Caki2 (cell line): Measurements from ENCODE around the gene PLXNA3. TPM values are rescaled to one million over a fixed set of nuclear protein-coding genes. Genes with fewer than 3 reads are reported as not detected.
"Not testable (repeated sequence)": the region's sequence is repeated elsewhere in the genome, so short reads cannot be mapped to it uniquely, and the experiment has no call there.

Experiments
- DNase-seq: peaks from one replicate; pipeline ENCODE4 v3.0.0-alpha.2; 2015; ENCODE audit warnings: low read depth
- in situ Hi-C: cut with HindIII; loops from 2 replicates; pipeline ENCODE4 v1.10.0; 2016; ENCODE audit warnings: low sequenced_read_pairs, low pct_unique_long_range_greater_than_20kb, mixed read lengths
- total RNA-seq: library from RNA; depleted of rRNA; stranded (reverse); fragments of >200 nt; shearing (Covaris generic); gene quantifications from 2 replicates; pipeline ENCODE4 v1.2.3, GENCODE V29; 2014; ENCODE audit warnings: low replicate concordance

PLXNA3 gene
- total RNA-seq, 1 experiment from 2014 or later, result 2.2 TPM

DNA sequence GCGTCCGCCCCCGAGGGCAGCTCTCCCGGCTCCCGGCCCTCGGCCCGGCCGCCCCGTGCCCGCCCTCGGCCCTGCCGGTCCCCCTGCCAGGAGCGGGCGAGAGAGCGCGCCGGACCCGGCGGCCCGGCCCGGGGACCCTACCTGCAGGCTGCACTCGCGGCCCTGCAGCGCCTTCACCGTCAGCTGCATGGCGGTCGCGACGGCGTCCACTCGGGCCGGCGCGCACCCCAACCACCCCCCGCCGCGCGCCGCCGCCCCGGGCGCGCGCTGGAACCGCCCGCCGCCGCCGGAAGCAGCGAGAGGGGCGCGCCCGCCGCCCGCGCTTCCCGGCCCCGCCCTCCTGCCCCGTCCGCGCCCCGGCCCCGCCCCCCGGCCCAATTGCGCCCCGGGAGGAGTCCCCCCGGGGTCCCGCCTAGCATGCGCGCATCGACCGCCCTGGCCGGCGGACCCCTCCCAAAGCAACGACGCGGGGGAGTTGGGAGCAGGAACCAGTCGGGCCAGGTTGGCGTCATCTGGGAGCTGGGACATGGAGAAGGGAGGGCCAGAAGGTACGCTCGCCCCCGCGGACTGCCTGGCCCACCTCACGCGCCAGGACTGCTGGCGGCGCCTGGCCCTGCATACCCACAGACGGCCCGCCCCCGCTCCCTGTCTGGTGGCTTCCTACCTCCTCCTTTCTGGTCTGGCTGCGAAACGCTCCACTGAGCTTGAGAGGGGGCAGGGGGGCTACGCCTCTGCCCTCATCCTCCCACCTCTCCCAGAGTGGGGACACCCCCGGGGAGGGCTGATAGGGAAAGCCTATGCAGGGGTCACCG, 28.5 kb downstream of the PLXNA3 start, which contains the start of gene UBL4A:
Gene UBL4A (minus strand): TSS at position 220 of the 812 bp plus-strand sequence. CDS start 31 bp downstream, at position 189.
- in situ Hi-C loops, result no loop called here
- DNase-seq, result peak; percentile 69

DNA sequence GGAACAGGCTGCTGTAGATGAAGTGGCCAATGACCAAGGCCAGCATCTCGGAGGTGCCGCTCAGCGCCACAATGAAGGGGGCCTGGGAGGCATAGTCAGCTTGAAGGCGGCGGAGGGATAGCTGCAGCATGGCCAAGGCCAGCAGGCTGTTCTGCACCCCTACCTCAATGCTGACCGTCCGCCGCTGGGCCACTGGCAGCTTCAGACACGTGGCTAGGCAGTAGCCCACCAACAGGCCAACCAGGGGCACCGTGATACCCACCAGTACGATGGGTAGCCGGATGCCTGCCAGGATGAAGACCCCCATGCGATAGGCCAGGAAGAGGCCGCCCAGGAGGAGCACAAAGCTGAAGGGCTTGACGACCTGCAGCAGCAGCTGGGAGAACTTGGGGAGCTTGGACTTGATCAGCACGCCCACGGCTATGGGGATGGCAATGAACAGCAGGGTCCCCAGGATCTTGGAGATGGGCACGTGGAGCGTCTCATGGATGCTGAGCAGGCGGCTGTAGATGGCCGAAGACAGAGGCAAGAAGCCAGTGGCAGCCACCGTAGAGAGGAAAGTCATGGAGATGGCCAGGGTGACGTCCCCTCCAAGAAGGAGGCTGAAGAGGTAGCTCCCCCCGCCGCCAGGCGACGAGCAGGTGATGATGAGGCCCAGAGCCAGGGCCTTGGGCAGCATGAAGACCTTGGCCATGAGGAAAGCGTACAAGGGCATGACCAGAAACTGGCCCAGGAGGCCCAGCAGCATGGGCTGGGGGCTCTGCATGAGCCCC, 29.6 kb downstream of the PLXNA3 start:
- DNase-seq, result no peak
- in situ Hi-C loops, result no loop called here

DNA sequence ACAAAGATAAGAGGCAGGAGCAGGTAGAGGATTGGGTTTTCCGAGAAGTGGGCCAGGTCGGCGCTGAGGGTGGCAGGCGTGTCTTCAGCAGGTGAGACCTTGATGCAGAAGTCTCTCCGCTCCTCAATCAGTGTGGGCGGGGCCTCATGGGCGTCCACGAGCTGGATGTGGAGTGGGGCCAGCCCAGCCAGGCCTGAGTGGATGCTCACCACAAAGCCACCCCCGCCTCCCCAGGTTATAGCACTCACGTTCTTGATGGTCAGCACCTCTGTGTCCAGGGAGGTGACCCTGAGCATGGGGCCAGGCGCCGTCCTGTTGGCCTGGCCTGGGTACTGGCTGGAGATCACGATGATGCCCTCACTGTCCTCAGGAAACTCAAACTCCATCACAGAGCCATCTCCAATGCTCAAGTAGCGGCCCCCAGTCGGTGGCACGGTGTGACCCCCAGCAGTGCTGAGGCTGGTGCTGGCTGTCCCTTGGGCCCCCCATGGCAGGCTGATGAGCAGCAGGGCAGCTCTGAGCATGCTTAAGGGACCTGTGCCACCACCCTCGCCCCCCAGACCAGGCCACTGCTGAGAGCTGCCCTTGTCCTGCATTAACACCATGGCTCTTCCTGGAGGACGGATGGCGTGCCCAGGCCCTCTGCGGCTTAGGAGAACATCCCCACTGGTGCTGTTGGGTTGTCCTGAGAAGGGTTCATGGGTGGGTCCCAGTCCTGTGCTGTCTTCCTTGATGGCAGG, 30.4 kb downstream of the PLXNA3 start:
- DNase-seq, result no peak
- in situ Hi-C loops, result no loop called here

DNA sequence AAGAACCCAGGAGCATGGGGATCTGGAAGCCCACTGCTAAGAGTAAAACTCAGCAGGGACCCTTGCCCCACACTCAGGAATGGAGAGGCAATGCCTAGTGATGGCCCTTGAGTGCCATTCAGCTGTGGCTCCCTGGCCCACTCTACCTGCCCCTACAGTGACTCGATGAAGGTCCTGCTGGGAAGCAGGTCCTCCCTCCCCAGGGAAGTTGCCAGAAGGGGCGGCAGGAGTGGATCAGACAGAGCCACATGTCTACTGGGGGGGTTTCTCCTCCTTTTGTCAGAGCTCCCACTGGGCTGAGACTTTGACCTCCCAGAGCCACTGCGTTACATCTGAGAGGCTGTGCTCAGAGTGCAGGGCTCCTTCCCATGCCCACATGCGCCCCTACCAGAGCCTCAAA, 31.1 kb downstream of the PLXNA3 start:
- DNase-seq, result no peak
- in situ Hi-C loops, result no loop called here

DNA sequence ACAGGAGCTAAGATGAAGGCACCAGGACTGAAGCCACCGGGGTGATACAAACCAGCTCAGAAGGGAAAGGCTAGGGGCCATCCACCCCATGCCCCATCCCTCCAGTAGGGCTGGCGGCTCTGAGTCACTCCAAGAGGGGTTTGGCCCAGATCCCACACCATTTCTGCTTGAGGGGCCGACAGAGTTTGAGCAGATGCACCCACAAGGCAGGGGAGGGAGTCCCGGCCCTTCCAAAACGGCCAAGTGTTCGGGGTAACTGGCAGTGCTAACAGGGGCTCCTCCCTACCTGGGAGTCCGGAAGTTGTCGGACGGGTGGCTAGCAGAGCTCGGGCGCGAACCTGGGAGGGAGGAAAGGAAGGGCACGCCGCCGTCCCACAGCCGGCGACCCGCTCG, 31.9 kb downstream of the PLXNA3 start:
- in situ Hi-C loops, result no loop called here
- DNase-seq, result no peak

DNA sequence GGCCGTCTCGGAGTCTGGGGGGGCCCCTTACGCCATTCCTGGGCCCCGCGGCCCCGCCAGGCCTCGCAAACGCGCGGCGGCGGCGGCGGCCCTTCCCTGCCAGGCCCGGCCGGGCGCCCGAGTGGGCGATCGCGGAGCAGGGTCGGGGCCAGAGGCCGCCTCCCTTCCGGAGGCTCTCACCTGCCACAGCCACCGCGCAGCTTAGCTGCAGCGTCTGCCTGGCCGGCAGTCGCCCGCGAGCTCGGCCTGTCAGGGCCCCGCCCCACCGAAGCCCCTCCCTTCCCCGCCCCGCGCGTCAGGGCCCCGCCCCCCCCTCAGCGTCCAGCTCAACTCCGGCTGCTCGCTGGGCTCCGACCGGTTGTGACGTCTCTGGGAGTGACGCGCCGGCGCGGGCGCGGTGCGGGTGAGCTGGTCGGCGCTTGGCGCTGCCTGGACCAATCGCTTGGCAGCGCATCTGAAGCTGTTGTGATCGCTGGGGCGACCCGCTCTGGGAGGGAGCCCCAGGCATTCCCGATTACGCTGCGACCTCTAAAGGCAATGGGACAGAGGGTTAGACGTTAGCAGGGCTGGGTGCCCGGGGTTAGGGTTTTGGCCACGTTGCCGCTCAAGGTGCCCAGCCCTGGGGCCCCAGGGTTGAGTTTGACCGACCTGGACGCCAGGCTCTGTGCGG, 32.5 kb downstream of the PLXNA3 start, which contains the start of gene SLC10A3:
Gene SLC10A3 (minus strand): TSS at position 216 of the 670 bp plus-strand sequence. CDS start 1,689 bp downstream, outside the sequence.
- DNase-seq, result peak; percentile 82
- in situ Hi-C loops, result no loop called here

DNA sequence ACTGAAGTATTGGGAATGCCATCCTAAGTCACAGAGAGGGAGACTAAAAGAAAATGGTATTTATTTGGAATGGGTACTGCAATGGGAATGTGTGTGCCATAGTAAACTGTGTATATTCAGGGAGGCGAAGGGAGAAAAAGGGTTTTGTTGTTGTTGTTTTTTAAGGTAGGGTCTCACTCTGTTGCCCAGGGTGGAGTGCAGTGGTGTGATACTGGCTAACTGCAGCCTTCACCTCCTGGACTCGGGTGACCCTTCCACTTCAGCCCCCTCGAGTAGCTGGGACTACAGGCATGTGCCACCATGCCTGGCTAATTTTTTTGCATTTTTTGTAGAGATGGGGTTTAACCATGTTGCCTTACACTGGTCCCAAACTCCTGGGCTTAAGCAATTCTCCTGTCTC, 36.6 kb downstream of the PLXNA3 start:
- in situ Hi-C loops, result no loop called here

DNA sequence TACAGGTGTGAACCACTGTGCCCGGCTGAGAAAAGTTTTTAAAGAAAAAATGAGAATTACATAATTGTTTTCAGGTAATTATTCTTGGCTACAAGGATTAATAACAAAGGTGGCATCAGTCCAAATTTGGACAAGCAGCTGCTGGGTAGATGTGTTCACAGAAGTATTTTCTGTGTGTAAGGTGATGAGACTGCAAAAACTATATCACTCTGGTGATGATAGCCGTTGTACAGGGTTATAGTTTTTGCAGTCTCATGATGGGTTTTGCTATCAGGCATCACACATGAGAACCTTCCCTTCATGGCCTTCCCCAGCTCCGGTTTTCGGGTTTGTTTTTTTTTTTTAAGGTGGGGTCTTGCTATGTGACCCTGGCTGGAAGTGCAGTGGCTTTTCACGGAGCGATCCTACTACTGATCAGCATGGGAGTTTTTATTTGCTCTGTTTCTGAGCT, 37.4 kb downstream of the PLXNA3 start:
- DNase-seq, result no peak
- in situ Hi-C loops, result no loop called here

More for the DNA sequence above, 36.6 kb downstream of the PLXNA3 start:
- DNase-seq, result no peak

DNA sequence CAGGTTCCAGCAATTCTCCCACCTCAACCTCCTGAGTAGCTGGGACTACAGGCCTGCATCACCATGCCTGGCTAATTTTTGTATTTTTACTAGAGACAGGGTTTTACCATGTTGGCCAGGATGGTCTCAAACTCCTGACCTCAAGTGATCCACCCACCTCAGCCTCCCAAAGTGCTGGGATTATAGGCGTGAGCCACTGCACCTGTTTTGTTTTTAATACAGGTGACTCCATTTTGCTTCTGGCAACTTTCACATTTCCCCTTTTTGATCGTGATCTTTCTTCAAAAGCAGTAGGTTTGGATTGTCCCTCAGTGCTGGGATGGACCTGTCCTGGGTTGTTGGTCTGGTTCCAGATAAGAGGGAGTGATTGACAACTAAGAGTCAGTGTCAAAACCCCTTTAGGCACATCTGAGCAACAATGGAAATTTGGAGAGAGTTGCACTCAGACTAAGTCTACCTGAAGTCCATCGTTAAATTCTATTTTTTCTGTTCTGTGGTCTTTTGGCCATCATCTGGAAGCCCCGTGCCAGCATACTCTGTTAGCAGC, 38.6 kb downstream of the PLXNA3 start:
- DNase-seq, in situ Hi-C loops: not testable (repeated sequence)

DNA sequence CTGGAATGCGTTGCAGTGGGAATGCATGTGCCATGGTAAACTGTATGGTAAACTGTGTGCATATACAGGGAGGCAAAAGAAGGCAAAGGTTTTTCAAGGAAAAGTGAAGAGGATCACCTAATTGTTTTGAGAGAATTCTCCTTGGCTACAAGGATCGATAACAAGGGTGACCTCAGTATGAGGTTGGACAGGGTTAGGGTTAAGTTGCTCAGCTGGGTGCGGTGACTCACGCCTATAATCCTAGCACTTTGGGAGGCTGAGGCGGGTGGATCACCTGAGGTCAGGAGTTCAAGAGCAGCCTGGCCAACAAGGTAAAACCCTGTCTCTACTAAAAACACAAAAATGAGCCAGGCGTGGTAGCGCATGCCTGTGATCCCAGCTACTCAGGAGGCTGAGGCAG, 43.3 kb downstream of the PLXNA3 start:
- DNase-seq, in situ Hi-C loops: not testable (repeated sequence)

DNA sequence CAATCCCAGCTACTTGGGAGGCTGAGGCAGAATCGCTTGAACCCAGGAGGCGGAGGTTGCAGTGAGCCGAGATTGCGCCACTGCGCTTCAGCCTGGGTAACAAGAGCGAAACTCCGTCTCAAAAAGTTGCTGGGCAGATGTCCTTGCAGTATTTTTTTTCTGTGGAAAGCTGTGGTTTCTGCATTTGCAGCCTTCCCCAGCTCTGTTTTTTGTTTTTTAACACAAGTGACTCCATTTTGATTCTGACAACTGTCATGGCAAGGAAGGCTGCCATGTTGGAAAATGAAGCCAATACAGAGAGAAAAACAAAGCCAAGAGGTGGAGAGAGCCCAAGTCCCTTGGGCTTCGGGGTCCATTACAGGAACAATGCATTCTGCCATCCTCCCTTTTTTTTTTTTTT, 44.0 kb downstream of the PLXNA3 start:
- in situ Hi-C loops, result no loop called here
- no peak for DNase-seq

DNA sequence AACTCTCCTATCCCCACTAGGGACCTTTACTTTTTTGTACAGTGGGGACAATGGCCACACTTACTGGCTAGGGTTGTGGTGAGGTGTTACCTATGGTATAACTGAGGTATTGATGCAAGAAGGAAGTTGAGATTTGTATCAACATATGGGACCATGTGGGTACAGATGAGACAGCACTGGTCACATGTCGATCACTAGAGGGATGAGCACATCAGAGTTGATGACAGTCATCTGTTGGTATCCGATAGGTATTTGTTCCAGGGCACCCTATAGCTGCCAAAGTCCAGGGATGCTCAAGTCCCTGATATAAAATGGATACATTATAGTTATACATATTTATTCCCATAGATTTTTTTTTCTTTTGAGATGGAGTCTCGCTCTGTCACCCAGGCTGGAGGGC, 44.9 kb downstream of the PLXNA3 start:
- in situ Hi-C loops, result no loop called here
- no peak for DNase-seq

DNA sequence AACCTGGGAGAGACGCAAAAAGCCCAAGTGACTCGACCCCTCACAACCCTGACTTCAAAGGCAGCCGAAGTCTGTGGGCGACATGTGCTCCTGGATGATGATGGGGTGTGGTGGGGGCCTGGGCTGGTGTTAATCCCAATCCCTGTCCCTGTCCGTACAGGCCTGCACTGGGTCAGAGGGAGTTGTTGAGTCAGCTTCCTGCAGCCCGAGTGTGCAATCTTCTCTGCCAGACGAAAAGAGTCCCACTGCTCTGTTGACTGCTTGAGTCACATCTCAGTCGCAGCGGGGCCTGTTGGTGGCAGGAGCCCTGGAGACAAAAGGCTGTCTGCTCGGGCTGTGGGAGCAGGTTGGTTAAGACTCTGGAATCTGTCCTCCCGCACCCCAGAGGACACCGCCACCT, 47.7 kb downstream of the PLXNA3 start:
- no peak for DNase-seq
- in situ Hi-C loops, result no loop called here

DNA sequence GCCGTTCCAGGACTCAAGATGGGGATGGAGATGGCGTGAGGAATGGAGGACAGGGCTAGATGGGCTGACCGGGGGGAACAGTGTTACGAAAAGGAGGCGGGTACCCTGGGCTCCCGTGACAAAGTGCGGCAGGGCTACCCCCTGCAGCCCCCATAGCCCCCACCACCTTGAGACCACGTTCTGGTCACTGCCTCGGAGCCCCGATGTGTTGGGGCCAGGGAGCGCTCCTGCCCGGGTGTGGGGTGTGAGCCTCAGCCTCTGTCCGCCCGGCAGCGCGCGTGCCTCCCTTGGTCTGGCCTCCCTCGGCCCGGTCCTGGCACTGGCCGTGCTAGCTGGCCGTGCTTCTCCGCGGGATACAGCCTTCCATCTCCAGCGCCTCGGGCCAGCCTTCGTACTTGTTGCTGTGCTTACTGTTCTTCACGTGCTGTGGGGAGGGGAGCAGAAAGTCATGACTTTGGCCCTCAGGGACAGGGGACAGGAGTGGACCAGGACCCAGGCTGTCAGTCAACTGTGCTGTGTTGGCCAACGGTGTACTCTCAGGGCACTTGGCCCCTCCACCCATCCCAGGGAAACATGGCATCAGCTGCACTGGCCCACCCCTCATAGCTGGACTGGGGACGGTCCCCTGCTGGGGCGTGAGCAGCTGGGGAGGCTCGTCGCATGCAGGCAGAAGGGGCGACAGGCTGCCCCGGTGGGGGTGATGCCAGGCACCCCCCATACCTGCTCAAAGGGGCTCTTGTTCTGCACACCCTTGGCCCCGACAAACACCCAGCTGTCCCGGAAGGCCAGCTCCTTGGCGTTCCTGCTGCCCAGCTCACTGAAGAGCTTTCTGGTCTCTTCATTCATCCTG, 48.6 kb downstream of the PLXNA3 start:
- DNase-seq, result no peak
- in situ Hi-C loops, result no loop called here

DNA sequence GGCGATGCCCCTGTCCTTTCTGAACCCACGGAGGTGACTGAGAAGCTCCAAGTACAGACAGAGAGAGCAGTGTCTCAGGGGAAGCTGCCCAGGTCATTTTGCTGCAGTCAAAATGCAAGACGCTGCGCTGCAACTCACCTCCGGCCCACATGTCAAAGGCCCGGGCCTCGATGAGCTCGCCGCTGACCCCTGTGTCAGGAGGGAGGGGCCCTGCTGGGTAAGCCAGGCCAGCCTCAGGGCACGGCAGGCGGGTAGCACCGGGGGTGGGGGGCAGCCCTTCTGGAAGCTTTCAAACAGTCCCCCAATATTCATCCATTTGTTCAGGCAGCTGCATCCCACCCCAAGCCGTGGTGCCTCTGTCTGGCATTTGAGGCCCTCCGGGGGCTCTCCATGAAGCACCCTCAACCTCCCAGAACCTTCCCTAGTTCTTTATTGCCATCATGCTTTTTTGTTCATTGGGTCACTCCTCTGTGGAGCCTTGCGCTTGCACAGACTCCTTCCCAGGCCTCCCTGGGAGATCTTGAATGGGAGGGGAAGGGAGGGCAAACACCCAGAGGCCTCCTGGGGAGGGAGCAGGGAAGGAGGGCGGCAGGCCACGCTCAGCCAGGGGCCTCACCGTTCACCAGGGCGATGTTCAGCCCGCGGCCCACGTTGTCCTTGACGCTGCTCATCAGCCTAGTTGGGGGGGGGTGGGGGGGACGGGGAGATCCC, 49.7 kb downstream of the PLXNA3 start:
- in situ Hi-C loops, result no loop called here
- no peak for DNase-seq

DNA sequence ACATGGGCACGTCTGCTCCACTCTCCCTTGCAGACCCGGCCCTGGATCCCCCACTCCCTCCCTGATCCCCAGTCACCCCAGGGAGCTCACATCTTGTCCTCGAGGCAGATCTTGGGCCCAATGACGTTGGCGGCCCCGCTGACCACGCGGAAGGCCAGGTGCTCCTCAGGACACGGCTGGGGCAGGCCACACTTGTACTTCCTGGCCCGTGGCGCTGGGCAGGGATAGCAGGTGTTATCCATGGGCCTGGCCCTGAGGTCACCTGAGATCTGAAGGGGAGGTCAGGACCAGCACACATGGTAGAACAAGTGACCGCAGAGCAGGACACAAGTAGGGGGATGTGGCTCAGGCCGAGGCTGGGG, 50.3 kb downstream of the PLXNA3 start:
- DNase-seq, result no peak
- in situ Hi-C loops, result no loop called here

DNA sequence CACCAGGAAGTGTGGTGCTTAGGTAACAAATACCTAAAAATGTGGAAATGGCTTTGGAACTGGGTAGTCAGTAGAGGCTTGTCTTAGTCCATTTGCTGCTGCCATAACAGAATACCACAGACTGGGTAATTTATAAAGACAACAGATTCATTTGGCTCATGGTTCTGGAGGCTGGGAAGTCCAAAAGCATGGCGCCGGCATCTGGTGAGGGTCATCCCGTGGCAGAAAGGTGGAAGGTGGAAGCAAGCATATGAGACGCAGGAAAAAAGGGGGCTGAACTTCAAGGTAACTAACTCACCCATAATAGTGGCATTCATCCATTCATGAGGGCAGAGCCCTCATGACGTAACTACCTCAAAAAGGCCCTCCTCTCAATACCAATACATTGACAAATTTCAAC, 51.4 kb downstream of the PLXNA3 start:
- in situ Hi-C loops, result no loop called here
- no peak for DNase-seq
